ENCODE data around the gene PTPRD. TPM values are rescaled to one million over a fixed set of nuclear protein-coding genes. Genes with fewer than 3 reads are reported as not detected.

Gene PTPRD
- total RNA-seq, 1 experiment from 2014 or later, result not detected

GRCh38 chr9:8521112-8521511, 2091.7 kb downstream of the PTPRD start:
- Mint-ChIP-seq H3K9me3 (ENCODE audit: unreplicated experiment) (no peaks in the 10 kb centered on the region), H3K27ac (ENCODE audit: low read depth, unreplicated experiment) (no peak overlapping the region), H3K4me1 (ENCODE audit: insufficient read depth, unreplicated experiment) (no peaks in the 10 kb centered on the region), H3K36me3 (ENCODE audit: insufficient read depth, unreplicated experiment) (no peaks in the 10 kb centered on the region), H3K27me3 (ENCODE audit: insufficient read depth, unreplicated experiment) (no peaks in the 10 kb centered on the region), H3K4me3 (ENCODE audit: unreplicated experiment) (no peak overlapping the region)
- intact Hi-C loops (cut with micrococcal nuclease), result no loop called here
- no TSS peak for BruUV-seq (replicated peaks)
- no peak for DNase-seq (ENCODE audit: unreplicated experiment)
- no peak for TF ChIP-seq CTCF (IDR thresholded peaks at IDR 0.05; ENCODE audit: unreplicated experiment)
- POLR2A ChIA-PET, result no interaction called here
- CTCF ChIA-PET, result no interaction called here

- H3K4me1 Mint-ChIP-seq (ENCODE audit: insufficient read depth, unreplicated experiment), result no peaks in the 10 kb centered on the region
- no TSS peak for BruUV-seq (replicated peaks)
- no peaks in the 10 kb centered on the region for H3K36me3 Mint-ChIP-seq (ENCODE audit: insufficient read depth, unreplicated experiment)
- CTCF ChIA-PET, result no interaction called here
- H3K9me3 Mint-ChIP-seq (ENCODE audit: unreplicated experiment), result peaks cover 7% of the 10 kb centered on the region
- peaks cover 8% of the 10 kb centered on the region for H3K27me3 Mint-ChIP-seq (ENCODE audit: insufficient read depth, unreplicated experiment)
- no peak for TF ChIP-seq CTCF (IDR thresholded peaks at IDR 0.05; ENCODE audit: unreplicated experiment)
- DNase-seq (ENCODE audit: unreplicated experiment), result no peak
- intact Hi-C loops (cut with micrococcal nuclease), result no loop called here
- POLR2A ChIA-PET, result no interaction called here
- no peak overlapping the region for H3K4me3 Mint-ChIP-seq (ENCODE audit: unreplicated experiment)
- H3K27ac Mint-ChIP-seq (ENCODE audit: low read depth, unreplicated experiment), result no peak overlapping the region
Observed at GRCh38 chr9:8515748-8516147, 2097.1 kb downstream of the PTPRD start.

- no peak overlapping the region for H3K27ac Mint-ChIP-seq (ENCODE audit: low read depth, unreplicated experiment)
- no peak for DNase-seq (ENCODE audit: unreplicated experiment)
- no peak for TF ChIP-seq CTCF (IDR thresholded peaks at IDR 0.05; ENCODE audit: unreplicated experiment)
- H3K36me3 Mint-ChIP-seq (ENCODE audit: insufficient read depth, unreplicated experiment), result no peaks in the 10 kb centered on the region
- no TSS peak for BruUV-seq (replicated peaks)
- POLR2A ChIA-PET, result no interaction called here
- intact Hi-C loops (cut with micrococcal nuclease), result no loop called here
- peaks cover 7% of the 10 kb centered on the region for H3K9me3 Mint-ChIP-seq (ENCODE audit: unreplicated experiment)
- no peak overlapping the region for H3K4me3 Mint-ChIP-seq (ENCODE audit: unreplicated experiment)
- H3K4me1 Mint-ChIP-seq (ENCODE audit: insufficient read depth, unreplicated experiment), result no peaks in the 10 kb centered on the region
- CTCF ChIA-PET, result no interaction called here
- peaks cover 8% of the 10 kb centered on the region for H3K27me3 Mint-ChIP-seq (ENCODE audit: insufficient read depth, unreplicated experiment)
Observed at GRCh38 chr9:8514760-8515159, 2098.0 kb downstream of the PTPRD start.

GRCh38 chr9:8508671-8509290, 2104.0 kb downstream of the PTPRD start:
- CTCF ChIA-PET, result interaction anchor here (1.0 kb wide), 1 partner anchor 10 kb away, joined by 5 read pairs; no protein-coding TSS in a partner anchor
- POLR2A ChIA-PET, result no interaction called here
- Mint-ChIP-seq H3K36me3 (ENCODE audit: insufficient read depth, unreplicated experiment) (no peaks in the 10 kb centered on the region), H3K27me3 (ENCODE audit: insufficient read depth, unreplicated experiment) (no peaks in the 10 kb centered on the region), H3K4me1 (ENCODE audit: insufficient read depth, unreplicated experiment) (no peaks in the 10 kb centered on the region), H3K27ac (ENCODE audit: low read depth, unreplicated experiment) (no peak overlapping the region), H3K4me3 (ENCODE audit: unreplicated experiment) (no peak overlapping the region), H3K9me3 (ENCODE audit: unreplicated experiment) (no peaks in the 10 kb centered on the region)
- intact Hi-C loops (cut with micrococcal nuclease), result no loop called here
- no peak for DNase-seq (ENCODE audit: unreplicated experiment)
- BruUV-seq (replicated peaks), result no TSS peak
- no peak for TF ChIP-seq CTCF (IDR thresholded peaks at IDR 0.05; ENCODE audit: unreplicated experiment)
